GM21825 (cell line): ENCODE measurements around the gene TGIF2.
"Not testable (repeated sequence)": the region's sequence is repeated elsewhere in the genome, so short reads cannot be mapped to it uniquely, and the experiment has no call there.

ENCODE experiments used
- ATAC-seq: cut with Tn5 transposase; IDR thresholded peaks from one replicate; pipeline ENCODE4 v1.9.1; 2021; ENCODE audit warnings: mild to moderate bottlenecking, moderate library complexity; ENCODE audit not compliant: unreplicated experiment

TGIF2 gene

GRCh38 chr20:36611625-36612024 is 38.2 kb downstream of the TGIF2 start:
- no peak for ATAC-seq

GRCh38 chr20:36613974-36614373 is 40.6 kb downstream of the TGIF2 start:
- no peak for ATAC-seq

- ATAC-seq, result no peak
Measured at GRCh38 chr20:36614781-36615557, 41.6 kb downstream of the TGIF2 start.

- ATAC-seq, result no peak
Measured at GRCh38 chr20:36620917-36621316, 47.5 kb downstream of the TGIF2 start.

- no peak for ATAC-seq
Measured at GRCh38 chr20:36623444-36623843, 50.0 kb downstream of the TGIF2 start.

GRCh38 chr20:36624068-36624943 is 50.9 kb downstream of the TGIF2 start:
- ATAC-seq, result no peak

- ATAC-seq, result no peak
Measured at GRCh38 chr20:36624944-36625324, 51.5 kb downstream of the TGIF2 start.

GRCh38 chr20:36628076-36628475 is 54.7 kb downstream of the TGIF2 start:
- no peak for ATAC-seq

GRCh38 chr20:36629719-36630681 is 56.6 kb downstream of the TGIF2 start:
- no peak for ATAC-seq

GRCh38 chr20:36631646-36632045 is 58.2 kb downstream of the TGIF2 start:
- ATAC-seq, result no peak

- no peak for ATAC-seq
Measured at GRCh38 chr20:36632147-36632486, 58.7 kb downstream of the TGIF2 start.

- ATAC-seq, result no peak
Measured at GRCh38 chr20:36632487-36633284, 59.3 kb downstream of the TGIF2 start.

GRCh38 chr20:36633285-36633772 is 59.9 kb downstream of the TGIF2 start:
- ATAC-seq, result no peak

GRCh38 chr20:36634342-36634741 is 60.9 kb downstream of the TGIF2 start:
- no peak for ATAC-seq

GRCh38 chr20:36638876-36639400 is 65.5 kb downstream of the TGIF2 start:
- not testable (repeated sequence) for ATAC-seq

GRCh38 chr20:36641506-36641843 is 68.1 kb downstream of the TGIF2 start:
- no peak for ATAC-seq

GRCh38 chr20:36642136-36642535 is 68.7 kb downstream of the TGIF2 start:
- ATAC-seq, result no peak
